HAP-1 (cell line): ENCODE data around the gene TFRC.
"Not testable (repeated sequence)": the region's sequence is repeated elsewhere in the genome, so short reads cannot be mapped to it uniquely, and the experiment has no call there.

Experiments used
- DNase-seq, 2 experiments: peaks; one replicate each; pipeline ENCODE4 v3.0.0-alpha.2; 2016 to 2020; ENCODE audit warnings: low spot score in 2 of 2
- H3K27me3 ChIP-seq: fragments of 250-450 bp; sonication (Bioruptor Pico); 2 replicates; pipeline ENCODE4 v1.5.1; 2020; ENCODE audit warnings: low read depth, mild to moderate bottlenecking, moderate library complexity
- H3K36me3 ChIP-seq: fragments of 250-450 bp; sonication (Bioruptor Pico); replicated peaks from 2 replicates; pipeline ENCODE4 v1.5.1; 2020; ENCODE audit warnings: mild to moderate bottlenecking
- H3K4me1 ChIP-seq: fragments of 250-450 bp; sonication (Bioruptor Pico); 2 replicates; pipeline ENCODE4 v1.5.1; 2020; ENCODE audit warnings: mild to moderate bottlenecking
- H3K4me3 ChIP-seq: fragments of 250-450 bp; sonication (Bioruptor Pico); 2 replicates; pipeline ENCODE4 v1.5.1; 2020; ENCODE audit warnings: mild to moderate bottlenecking, moderate library complexity
- H3K9me3 ChIP-seq: fragments of 250-450 bp; sonication (Bioruptor Pico); 2 replicates; pipeline ENCODE4 v1.5.1; 2020; ENCODE audit warnings: mild to moderate bottlenecking, moderate library complexity
- in situ Hi-C: fragments of 300-500 bp; cut with MboI; formaldehyde crosslinking; loops from 3 replicates; pipeline ENCODE4 v1.14.3; 2020; ENCODE audit warnings: low sequenced_read_pairs, inconsistent platforms, mixed read lengths

The TFRC gene

GRCh38 chr3:196068812-196069211, 13.1 kb downstream of the TFRC start:
- H3K9me3 ChIP-seq, H3K4me1 ChIP-seq, H3K27me3 ChIP-seq, H3K4me3 ChIP-seq, in situ Hi-C loops, DNase-seq: not testable (repeated sequence)
- H3K36me3 ChIP-seq = peaks cover 90% of the 10 kb centered on the region

- H3K9me3 ChIP-seq = no peaks in the 10 kb centered on the region
- H3K36me3 ChIP-seq = peaks cover 90% of the 10 kb centered on the region
- no peak overlapping the region for H3K4me3 ChIP-seq
- DNase-seq = no peak
- H3K27me3 ChIP-seq = no peaks in the 10 kb centered on the region
- in situ Hi-C loops = no loop called here
- no peaks in the 10 kb centered on the region for H3K4me1 ChIP-seq
Observed at GRCh38 chr3:196067439-196067838, 14.5 kb downstream of the TFRC start.

GRCh38 chr3:196063971-196064370, 17.9 kb downstream of the TFRC start:
- no peaks in the 10 kb centered on the region for H3K27me3 ChIP-seq
- H3K4me3 ChIP-seq = no peak overlapping the region
- H3K4me1 ChIP-seq = no peaks in the 10 kb centered on the region
- H3K36me3 ChIP-seq = peaks cover 91% of the 10 kb centered on the region
- no peak for DNase-seq
- no peaks in the 10 kb centered on the region for H3K9me3 ChIP-seq
- in situ Hi-C loops = no loop called here

- H3K9me3 ChIP-seq = no peaks in the 10 kb centered on the region
- no peak overlapping the region for H3K4me3 ChIP-seq
- DNase-seq = no peak
- peaks cover 94% of the 10 kb centered on the region for H3K36me3 ChIP-seq
- no peaks in the 10 kb centered on the region for H3K27me3 ChIP-seq
- H3K4me1 ChIP-seq = peaks cover 3% of the 10 kb centered on the region; the same call in 1 of the 2 replicates
- in situ Hi-C loops = no loop called here
Observed at GRCh38 chr3:196063456-196063855, 18.4 kb downstream of the TFRC start.

GRCh38 chr3:196063049-196063448, 18.8 kb downstream of the TFRC start:
- Histone ChIP-seq H3K4me1 (peaks cover 6% of the 10 kb centered on the region; the same call in 1 of the 2 replicates), H3K27me3 (no peaks in the 10 kb centered on the region), H3K9me3 (no peaks in the 10 kb centered on the region), H3K4me3 (no peak overlapping the region), H3K36me3 (peaks cover 96% of the 10 kb centered on the region)
- DNase-seq = no peak
- in situ Hi-C loops = no loop called here

- peaks cover 6% of the 10 kb centered on the region; the same call in 1 of the 2 replicates for H3K4me1 ChIP-seq
- H3K4me3 ChIP-seq = no peak overlapping the region
- H3K9me3 ChIP-seq = no peaks in the 10 kb centered on the region
- H3K36me3 ChIP-seq = peaks cover 96% of the 10 kb centered on the region
- DNase-seq = no peak
- in situ Hi-C loops = no loop called here
- no peaks in the 10 kb centered on the region for H3K27me3 ChIP-seq
Observed at GRCh38 chr3:196060834-196061233, 21.1 kb downstream of the TFRC start.

- peak in 1 of 2 experiments; percentile 39 for DNase-seq
- Histone ChIP-seq H3K9me3 (no peaks in the 10 kb centered on the region), H3K36me3 (peaks cover 97% of the 10 kb centered on the region), H3K4me1 (peaks cover 6% of the 10 kb centered on the region; the same call in 1 of the 2 replicates), H3K4me3 (no peak overlapping the region), H3K27me3 (no peaks in the 10 kb centered on the region)
- in situ Hi-C loops = no loop called here
Observed at GRCh38 chr3:196057760-196058331, 24.0 kb downstream of the TFRC start.

GRCh38 chr3:196056371-196056770, 25.5 kb downstream of the TFRC start:
- DNase-seq, H3K27me3 ChIP-seq, H3K4me1 ChIP-seq, H3K4me3 ChIP-seq, in situ Hi-C loops, H3K9me3 ChIP-seq: not testable (repeated sequence)
- peaks cover 96% of the 10 kb centered on the region for H3K36me3 ChIP-seq

GRCh38 chr3:196055683-196056270, 26.1 kb downstream of the TFRC start:
- no peak for DNase-seq
- H3K4me3 ChIP-seq = no peak overlapping the region
- in situ Hi-C loops = no loop called here
- H3K36me3 ChIP-seq = peaks cover 96% of the 10 kb centered on the region
- no peaks in the 10 kb centered on the region for H3K27me3 ChIP-seq
- peaks cover 6% of the 10 kb centered on the region for H3K4me1 ChIP-seq
- H3K9me3 ChIP-seq = no peaks in the 10 kb centered on the region

- Histone ChIP-seq H3K27me3 (no peaks in the 10 kb centered on the region), H3K4me1 (peaks cover 6% of the 10 kb centered on the region), H3K4me3 (no peak overlapping the region), H3K36me3 (peaks cover 97% of the 10 kb centered on the region), H3K9me3 (no peaks in the 10 kb centered on the region)
- DNase-seq = no peak
- in situ Hi-C loops = no loop called here
Observed at GRCh38 chr3:196055240-196055639, 26.6 kb downstream of the TFRC start.

GRCh38 chr3:196054661-196055060, 27.2 kb downstream of the TFRC start:
- H3K9me3 ChIP-seq = no peaks in the 10 kb centered on the region
- H3K4me3 ChIP-seq = no peak overlapping the region
- in situ Hi-C loops = no loop called here
- DNase-seq = no peak
- peaks cover 6% of the 10 kb centered on the region for H3K4me1 ChIP-seq
- no peaks in the 10 kb centered on the region for H3K27me3 ChIP-seq
- peaks cover 97% of the 10 kb centered on the region for H3K36me3 ChIP-seq

GRCh38 chr3:196053487-196053886, 28.4 kb downstream of the TFRC start:
- no peaks in the 10 kb centered on the region for H3K27me3 ChIP-seq
- in situ Hi-C loops = no loop called here
- H3K9me3 ChIP-seq = no peaks in the 10 kb centered on the region
- DNase-seq = no peak
- peaks cover 3% of the 10 kb centered on the region for H3K4me1 ChIP-seq
- H3K4me3 ChIP-seq = no peak overlapping the region
- H3K36me3 ChIP-seq = peaks cover 97% of the 10 kb centered on the region

GRCh38 chr3:196051282-196052076, 30.4 kb downstream of the TFRC start:
- no peak for DNase-seq
- Histone ChIP-seq H3K4me1 (no peaks in the 10 kb centered on the region; the same call in 1 of the 2 replicates), H3K9me3 (no peaks in the 10 kb centered on the region), H3K36me3 (peaks cover 78% of the 10 kb centered on the region), H3K4me3 (no peak overlapping the region), H3K27me3 (no peaks in the 10 kb centered on the region)
- in situ Hi-C loops = no loop called here

- peaks cover 70% of the 10 kb centered on the region for H3K36me3 ChIP-seq
- no peaks in the 10 kb centered on the region for H3K27me3 ChIP-seq
- no peak overlapping the region for H3K4me3 ChIP-seq
- H3K9me3 ChIP-seq = no peaks in the 10 kb centered on the region
- H3K4me1 ChIP-seq = no peaks in the 10 kb centered on the region; the same call in 1 of the 2 replicates
- no peak for DNase-seq
- in situ Hi-C loops = no loop called here
Observed at GRCh38 chr3:196050597-196050996, 31.3 kb downstream of the TFRC start.
